Panc1 (cell line): Measurements from ENCODE around the gene TBC1D12.
"Not testable (repeated sequence)": the region's sequence is repeated elsewhere in the genome, so short reads cannot be mapped to it uniquely, and the experiment has no call there.

Experiments
- POLR2AphosphoS5 ChIP-seq: IDR thresholded peaks from 2 replicates; pipeline ENCODE4 v1.6.1; 2012; ENCODE audit warnings: mild to moderate bottlenecking, low read depth, low read length, moderate library complexity
- TF ChIP-seq, protein P1 (sequence below): fragments of 450-650 bp; IDR thresholded peaks from 2 replicates; pipeline ENCODE4 v1.5.1; 2017; ENCODE audit warnings: mild to moderate bottlenecking

- TF ChIP-seq, protein P1, sequence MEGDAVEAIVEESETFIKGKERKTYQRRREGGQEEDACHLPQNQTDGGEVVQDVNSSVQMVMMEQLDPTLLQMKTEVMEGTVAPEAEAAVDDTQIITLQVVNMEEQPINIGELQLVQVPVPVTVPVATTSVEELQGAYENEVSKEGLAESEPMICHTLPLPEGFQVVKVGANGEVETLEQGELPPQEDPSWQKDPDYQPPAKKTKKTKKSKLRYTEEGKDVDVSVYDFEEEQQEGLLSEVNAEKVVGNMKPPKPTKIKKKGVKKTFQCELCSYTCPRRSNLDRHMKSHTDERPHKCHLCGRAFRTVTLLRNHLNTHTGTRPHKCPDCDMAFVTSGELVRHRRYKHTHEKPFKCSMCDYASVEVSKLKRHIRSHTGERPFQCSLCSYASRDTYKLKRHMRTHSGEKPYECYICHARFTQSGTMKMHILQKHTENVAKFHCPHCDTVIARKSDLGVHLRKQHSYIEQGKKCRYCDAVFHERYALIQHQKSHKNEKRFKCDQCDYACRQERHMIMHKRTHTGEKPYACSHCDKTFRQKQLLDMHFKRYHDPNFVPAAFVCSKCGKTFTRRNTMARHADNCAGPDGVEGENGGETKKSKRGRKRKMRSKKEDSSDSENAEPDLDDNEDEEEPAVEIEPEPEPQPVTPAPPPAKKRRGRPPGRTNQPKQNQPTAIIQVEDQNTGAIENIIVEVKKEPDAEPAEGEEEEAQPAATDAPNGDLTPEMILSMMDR = not testable (repeated sequence)
- not testable (repeated sequence) for TF ChIP-seq POLR2AphosphoS5
Observed at GRCh38 chr10:94531550-94531949, 129.2 kb downstream of the TBC1D12 start.
